GM12892 (cell line): ENCODE measurements around the gene FBXO11.

Experiments used
- POLR2A ChIP-seq: IDR thresholded peaks from 2 replicates; pipeline ENCODE4 v1.6.1; 2011; ENCODE audit warnings: low read depth, low read length, control low read depth
- POLR2AphosphoS5 ChIP-seq: IDR thresholded peaks from 2 replicates; pipeline ENCODE4 v1.6.1; 2011; ENCODE audit warnings: low read depth, low read length, control low read depth
- TAF1 ChIP-seq: IDR thresholded peaks from 2 replicates; pipeline ENCODE4 v1.6.1; 2011; ENCODE audit warnings: low read depth, mild to moderate bottlenecking, control low read depth, low read length, borderline replicate concordance

- no peak for TF ChIP-seq POLR2A
- no peak for TF ChIP-seq POLR2AphosphoS5
- TF ChIP-seq TAF1, result no peak
Measured at GRCh38 chr2:47803363-47803762, 102.9 kb downstream of the FBXO11 start.
